Vagina (tissue), 2 donors: ENCODE measurements around the gene PPP2R2C. TPM values are rescaled to one million over a fixed set of nuclear protein-coding genes. Genes with fewer than 3 reads are reported as not detected.

Experiments
- DNase-seq, 2 donors: peaks; one replicate each; pipeline ENCODE4 v3.0.0-alpha.2; 2017; ENCODE audit errors: extremely low spot score in 2 of 2
- H3K27ac ChIP-seq: fragments of 200-600 bp; sonication (generic); one replicate; pipeline ENCODE4 v1.5.1; 2019
- H3K27me3 ChIP-seq: fragments of 200-600 bp; sonication (generic); one replicate; pipeline ENCODE4 v1.5.1; 2019
- H3K36me3 ChIP-seq, 2 donors: fragments of 200-600 bp; sonication (generic); one replicate each; pipeline ENCODE4 v1.5.1; 2017 to 2019
- H3K4me1 ChIP-seq: fragments of 200-600 bp; sonication (generic); one replicate; pipeline ENCODE4 v1.5.1; 2019
- H3K4me3 ChIP-seq, 2 donors: fragments of 200-600 bp; sonication (generic); 1 replicate in 1 of 2; 2 replicates in 1 of 2; pipeline ENCODE4 v1.5.1; 2016 to 2019
- H3K9me3 ChIP-seq: fragments of 200-600 bp; sonication (generic); one replicate; pipeline ENCODE4 v1.5.1; 2019
- POLR2A ChIP-seq, 2 donors: fragments of 450-650 bp; IDR thresholded peaks; one replicate each; pipeline ENCODE4 v1.6.1; 2017; ENCODE audit warnings: antibody characterized with exemption in 2 of 2, mild to moderate bottlenecking in 2 of 2, moderate library complexity in 2 of 2
- POLR2AphosphoS5 ChIP-seq, 2 donors: sonication (generic); formaldehyde crosslinking; IDR thresholded peaks; one replicate each; pipeline ENCODE4 v1.9.0; 2017; ENCODE audit warnings: antibody characterized with exemption in 2 of 2, mild to moderate bottlenecking in 2 of 2, low read depth in 1 of 2; ENCODE audit not compliant: insufficient read depth in 1 of 2
- intact Hi-C: fragments of 100-400 bp; cut with DNase I; formaldehyde crosslinking; loops from one replicate; pipeline ENCODE4 v1.15.1; 2023
- total RNA-seq: library from RNA; depleted of rRNA; stranded (reverse); fragments of >200 nt; gene quantifications from one replicate; pipeline ENCODE4 v1.2.3, GENCODE V29; 2016
- TF ChIP-seq, protein P1 (sequence below), 3 experiments: fragments of 450-650 bp in 2 of 3; fragments of 200-600 bp in 1 of 3; sonication (generic) in 1 of 3; IDR thresholded peaks; one replicate each; pipeline ENCODE4 v1.5.1; 2017 to 2019; ENCODE audit warnings: antibody characterized with exemption in 3 of 3, mild to moderate bottlenecking in 2 of 3, moderate library complexity in 2 of 3

The PPP2R2C gene
- total RNA-seq, 1 donor from 2014 or later: 17.2 TPM

DNA sequence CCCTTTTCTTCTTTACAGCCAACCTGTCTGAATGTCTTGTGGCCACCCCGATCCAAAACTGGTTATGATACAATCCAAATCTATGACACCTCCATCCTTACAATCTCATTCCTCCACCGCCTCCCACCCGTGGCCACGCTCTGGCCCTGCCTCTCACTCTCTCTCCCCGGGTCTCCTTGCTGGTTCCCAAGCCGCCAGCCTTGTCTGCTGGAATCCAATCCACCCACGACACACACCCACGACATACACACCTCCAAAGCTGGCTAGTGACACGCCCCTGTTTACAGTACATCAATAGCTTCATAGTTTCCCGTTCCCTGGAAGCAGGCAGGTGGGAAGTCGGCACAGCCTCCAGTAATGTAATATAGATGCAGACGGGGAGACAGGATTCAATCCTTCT lies 103.8 kb downstream of the PPP2R2C start:
- no peaks in the 10 kb centered on the region for H3K27me3 ChIP-seq
- no peak overlapping the region for H3K4me3 ChIP-seq
- no peaks in the 10 kb centered on the region for H3K4me1 ChIP-seq
- intact Hi-C loops: no loop called here
- no peak for TF ChIP-seq POLR2AphosphoS5 (IDR thresholded peaks at IDR 0.05; ENCODE audit: insufficient read depth in 1 of 2, low read depth in 1 of 2)
- no peak overlapping the region for H3K27ac ChIP-seq
- no peaks in the 10 kb centered on the region for H3K36me3 ChIP-seq
- no peak for DNase-seq
- H3K9me3 ChIP-seq: no peaks in the 10 kb centered on the region

DNA sequence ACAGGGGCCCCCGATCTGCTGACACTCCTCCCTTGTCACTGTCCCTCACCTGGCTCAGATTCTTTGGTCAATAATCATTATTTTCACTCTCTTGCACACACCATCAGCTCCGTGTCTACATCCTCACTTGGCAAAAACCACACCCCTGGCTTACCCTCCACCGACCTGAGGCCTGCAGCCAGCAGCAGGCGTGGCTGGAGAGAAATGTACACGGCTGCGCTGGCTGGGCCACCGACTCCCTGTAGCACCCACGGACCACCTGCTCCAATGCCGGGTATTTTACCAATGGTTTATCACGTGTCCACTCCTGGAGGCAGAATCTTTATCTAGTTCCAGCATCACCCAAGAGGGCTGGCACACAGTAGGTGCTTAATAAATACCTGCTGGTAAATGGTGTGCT lies 104.3 kb downstream of the PPP2R2C start:
- intact Hi-C loops: no loop called here
- Histone ChIP-seq H3K36me3 (no peaks in the 10 kb centered on the region), H3K4me1 (no peaks in the 10 kb centered on the region), H3K27ac (no peak overlapping the region), H3K27me3 (no peaks in the 10 kb centered on the region), H3K9me3 (no peaks in the 10 kb centered on the region), H3K4me3 (no peak overlapping the region)
- TF ChIP-seq, protein P1, sequence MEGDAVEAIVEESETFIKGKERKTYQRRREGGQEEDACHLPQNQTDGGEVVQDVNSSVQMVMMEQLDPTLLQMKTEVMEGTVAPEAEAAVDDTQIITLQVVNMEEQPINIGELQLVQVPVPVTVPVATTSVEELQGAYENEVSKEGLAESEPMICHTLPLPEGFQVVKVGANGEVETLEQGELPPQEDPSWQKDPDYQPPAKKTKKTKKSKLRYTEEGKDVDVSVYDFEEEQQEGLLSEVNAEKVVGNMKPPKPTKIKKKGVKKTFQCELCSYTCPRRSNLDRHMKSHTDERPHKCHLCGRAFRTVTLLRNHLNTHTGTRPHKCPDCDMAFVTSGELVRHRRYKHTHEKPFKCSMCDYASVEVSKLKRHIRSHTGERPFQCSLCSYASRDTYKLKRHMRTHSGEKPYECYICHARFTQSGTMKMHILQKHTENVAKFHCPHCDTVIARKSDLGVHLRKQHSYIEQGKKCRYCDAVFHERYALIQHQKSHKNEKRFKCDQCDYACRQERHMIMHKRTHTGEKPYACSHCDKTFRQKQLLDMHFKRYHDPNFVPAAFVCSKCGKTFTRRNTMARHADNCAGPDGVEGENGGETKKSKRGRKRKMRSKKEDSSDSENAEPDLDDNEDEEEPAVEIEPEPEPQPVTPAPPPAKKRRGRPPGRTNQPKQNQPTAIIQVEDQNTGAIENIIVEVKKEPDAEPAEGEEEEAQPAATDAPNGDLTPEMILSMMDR (IDR thresholded peaks at IDR 0.05): no peak
- TF ChIP-seq POLR2A (IDR thresholded peaks at IDR 0.05) (no peak), POLR2AphosphoS5 (IDR thresholded peaks at IDR 0.05; ENCODE audit: insufficient read depth in 1 of 2, low read depth in 1 of 2) (no peak)
- no peak for DNase-seq

DNA sequence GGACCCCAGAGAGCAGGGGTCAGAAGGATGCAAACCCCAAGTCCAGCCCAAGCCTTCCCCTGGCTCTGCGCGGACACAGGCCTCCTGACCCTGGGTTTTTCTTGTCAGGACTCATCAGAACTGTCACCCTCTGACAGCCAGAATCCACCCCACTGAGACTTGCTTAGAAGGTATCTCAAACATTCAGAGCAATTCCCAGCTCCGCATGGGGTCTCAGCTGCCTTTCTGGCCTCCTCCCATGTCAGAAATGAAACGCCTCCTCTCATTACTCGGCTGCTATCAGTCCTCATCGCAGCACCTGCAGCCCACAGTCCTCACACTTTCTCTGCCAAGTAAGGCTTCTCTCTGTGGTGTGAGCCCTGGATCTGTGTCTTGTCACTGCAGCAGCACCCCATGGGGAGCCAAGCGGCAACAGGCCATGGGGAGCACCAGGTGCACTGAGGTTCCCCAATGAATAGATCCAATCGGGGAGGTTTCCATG lies 105.0 kb downstream of the PPP2R2C start:
- H3K4me3 ChIP-seq: no peak overlapping the region

DNA sequence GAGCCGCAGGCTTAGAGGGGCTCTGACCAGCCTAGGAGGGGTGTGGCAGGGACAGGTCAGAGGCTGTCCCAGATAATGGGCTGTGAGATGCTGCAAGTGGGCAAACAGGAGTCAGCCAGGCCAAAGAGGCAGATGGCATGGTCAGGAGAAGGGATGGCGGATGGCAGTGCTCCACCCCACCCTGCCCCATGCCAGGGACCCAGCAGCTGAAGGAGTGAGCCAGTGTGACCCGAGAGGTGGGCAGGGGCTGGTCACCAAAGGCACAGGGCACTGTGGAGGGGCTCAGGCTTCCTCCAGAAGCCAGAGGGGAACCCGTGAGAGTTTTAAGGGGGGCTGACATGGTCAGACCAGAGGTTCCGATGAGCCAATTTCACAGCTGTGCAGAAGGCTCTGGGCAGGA lies 105.8 kb downstream of the PPP2R2C start:
- no peaks in the 10 kb centered on the region for H3K36me3 ChIP-seq
- no peaks in the 10 kb centered on the region for H3K9me3 ChIP-seq
- H3K27me3 ChIP-seq: no peaks in the 10 kb centered on the region
- TF ChIP-seq POLR2AphosphoS5 (IDR thresholded peaks at IDR 0.05; ENCODE audit: insufficient read depth in 1 of 2, low read depth in 1 of 2) (no peak), POLR2A (IDR thresholded peaks at IDR 0.05) (no peak)
- TF ChIP-seq, protein P1 (IDR thresholded peaks at IDR 0.05): no peak
- intact Hi-C loops: no loop called here
- H3K4me1 ChIP-seq: no peaks in the 10 kb centered on the region
- H3K27ac ChIP-seq: no peak overlapping the region
- no peak overlapping the region for H3K4me3 ChIP-seq
- DNase-seq: no peak

More for the DNA sequence above, 105.0 kb downstream of the PPP2R2C start:
- no peak for TF ChIP-seq POLR2A (IDR thresholded peaks at IDR 0.05)
- no peak for TF ChIP-seq POLR2AphosphoS5 (IDR thresholded peaks at IDR 0.05; ENCODE audit: insufficient read depth in 1 of 2, low read depth in 1 of 2)
- TF ChIP-seq, protein P1 (IDR thresholded peaks at IDR 0.05): no peak
- H3K36me3 ChIP-seq: no peaks in the 10 kb centered on the region
- no peaks in the 10 kb centered on the region for H3K27me3 ChIP-seq
- intact Hi-C loops: no loop called here
- DNase-seq: no peak
- H3K4me1 ChIP-seq: no peaks in the 10 kb centered on the region
- H3K9me3 ChIP-seq: no peaks in the 10 kb centered on the region
- H3K27ac ChIP-seq: no peak overlapping the region

DNA sequence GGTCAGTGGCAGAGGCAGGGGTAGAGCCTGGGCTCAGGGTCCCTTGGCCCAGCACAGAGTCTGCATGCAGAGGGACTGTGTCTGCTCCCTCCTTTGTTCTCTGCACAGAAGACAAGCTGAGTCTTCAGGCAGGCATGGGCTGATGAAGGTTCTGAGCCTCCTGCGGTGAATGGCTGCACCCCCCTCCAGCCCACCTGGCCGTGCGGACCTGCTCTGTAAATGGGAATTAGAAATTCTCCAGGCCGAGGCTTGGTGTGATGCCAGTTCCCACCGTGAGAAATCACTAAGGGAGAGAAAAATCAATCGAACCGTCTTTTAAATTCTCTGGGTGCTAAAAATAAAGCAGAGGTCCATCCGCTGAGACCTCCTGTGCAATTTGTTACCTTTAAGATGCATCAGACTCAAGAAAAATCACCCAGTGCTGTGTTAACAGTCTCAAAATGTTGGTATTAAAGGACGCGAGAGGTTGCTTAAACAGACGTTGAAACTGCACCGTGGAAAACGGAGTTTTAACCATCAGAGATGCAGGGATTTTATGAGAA lies 106.8 kb downstream of the PPP2R2C start:
- DNase-seq: no peak
- Histone ChIP-seq H3K9me3 (no peaks in the 10 kb centered on the region), H3K36me3 (no peaks in the 10 kb centered on the region), H3K4me3 (no peak overlapping the region), H3K27ac (no peak overlapping the region), H3K4me1 (no peaks in the 10 kb centered on the region), H3K27me3 (no peaks in the 10 kb centered on the region)
- intact Hi-C loops: no loop called here
- TF ChIP-seq POLR2A (IDR thresholded peaks at IDR 0.05) (no peak), POLR2AphosphoS5 (IDR thresholded peaks at IDR 0.05; ENCODE audit: insufficient read depth in 1 of 2, low read depth in 1 of 2) (no peak)
- TF ChIP-seq, protein P1 (IDR thresholded peaks at IDR 0.05): no peak
